Forelimb muscle (tissue), 1 donor: ENCODE results near the gene CCDC85C. TPM values are rescaled to one million over a fixed set of nuclear protein-coding genes. Genes with fewer than 3 reads are reported as not detected.

Source experiments
- DNase-seq: peaks from one replicate; pipeline ENCODE4 v3.0.0-alpha.2; 2013; ENCODE audit warnings: low read depth
- polyA plus RNA-seq: library from polyadenylated mRNA; unstranded; fragments of 120-200 nt; gene quantifications from one replicate; pipeline ENCODE4 v1.2.1, GENCODE V29; 2013; ENCODE audit not compliant: insufficient read length

Gene CCDC85C
- polyA plus RNA-seq, 1 donor: 3.9 TPM

DNA sequence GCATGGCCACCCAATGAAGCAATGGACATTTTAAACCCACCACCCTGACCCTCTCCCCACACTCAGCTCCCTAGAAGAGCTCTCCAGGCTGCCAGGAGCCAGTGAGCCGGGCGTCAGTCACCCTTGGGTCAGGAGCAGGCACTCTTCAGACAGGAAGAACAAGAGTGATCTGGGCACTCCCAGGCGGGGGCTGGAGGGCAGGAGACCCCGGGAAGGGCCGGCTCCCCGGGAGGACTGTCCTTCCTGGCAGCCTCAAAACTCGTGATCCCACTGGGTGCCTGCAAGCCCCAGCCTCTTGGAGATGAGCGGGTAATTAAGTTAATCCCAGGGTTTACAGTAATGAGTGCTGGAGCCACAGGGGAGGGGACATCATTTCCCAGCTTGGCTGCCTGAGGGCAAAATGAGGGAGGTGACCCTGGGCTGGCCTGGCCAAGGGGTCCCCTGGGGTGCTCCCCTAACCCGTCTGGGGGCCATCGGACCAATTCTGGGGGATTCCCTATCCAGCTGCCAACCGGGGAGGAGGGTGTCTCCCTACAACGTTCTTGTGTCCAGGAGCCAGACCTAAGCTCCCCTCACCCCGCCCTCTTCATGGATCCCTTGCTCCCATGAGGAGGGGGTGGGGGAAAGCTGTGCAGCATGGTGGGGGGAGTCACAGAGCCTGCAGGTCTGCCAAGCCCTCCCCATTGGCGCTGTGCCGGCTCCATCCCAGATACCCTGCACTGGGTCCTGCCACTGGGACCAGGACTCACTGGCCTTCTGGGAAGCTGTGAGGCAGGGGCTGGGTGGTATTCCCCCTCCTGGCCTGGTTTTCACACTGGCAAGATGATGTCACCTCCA, 63.6 kb downstream of the CCDC85C start:
- DNase-seq: no peak

DNA sequence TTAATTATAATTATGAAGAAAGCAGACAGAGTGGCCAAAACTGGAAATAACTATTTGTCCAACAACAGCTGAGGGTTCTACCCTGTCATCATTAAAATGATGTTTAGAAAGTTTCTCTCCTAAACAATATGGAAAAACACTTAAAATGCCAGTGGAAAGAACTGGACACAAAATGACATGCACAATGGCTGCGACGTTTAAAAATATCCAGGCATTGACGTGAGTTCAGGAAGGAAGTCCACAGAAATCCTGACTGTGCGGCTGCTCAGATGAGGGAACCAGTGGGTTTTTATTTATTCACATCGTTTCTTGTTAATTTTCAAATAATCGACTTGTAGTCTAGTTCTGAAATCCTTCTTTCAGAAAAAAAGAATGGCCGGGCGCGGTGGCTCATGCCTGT, 64.5 kb downstream of the CCDC85C start:
- peak; percentile 24 for DNase-seq

- no peak for DNase-seq
Measured at GRCh38 chr14:99538733-99539132, 65.3 kb downstream of the CCDC85C start.

GRCh38 chr14:99538275-99538674, 65.7 kb downstream of the CCDC85C start:
- DNase-seq: no peak

GRCh38 chr14:99537399-99537798, 66.6 kb downstream of the CCDC85C start:
- no peak for DNase-seq

DNA sequence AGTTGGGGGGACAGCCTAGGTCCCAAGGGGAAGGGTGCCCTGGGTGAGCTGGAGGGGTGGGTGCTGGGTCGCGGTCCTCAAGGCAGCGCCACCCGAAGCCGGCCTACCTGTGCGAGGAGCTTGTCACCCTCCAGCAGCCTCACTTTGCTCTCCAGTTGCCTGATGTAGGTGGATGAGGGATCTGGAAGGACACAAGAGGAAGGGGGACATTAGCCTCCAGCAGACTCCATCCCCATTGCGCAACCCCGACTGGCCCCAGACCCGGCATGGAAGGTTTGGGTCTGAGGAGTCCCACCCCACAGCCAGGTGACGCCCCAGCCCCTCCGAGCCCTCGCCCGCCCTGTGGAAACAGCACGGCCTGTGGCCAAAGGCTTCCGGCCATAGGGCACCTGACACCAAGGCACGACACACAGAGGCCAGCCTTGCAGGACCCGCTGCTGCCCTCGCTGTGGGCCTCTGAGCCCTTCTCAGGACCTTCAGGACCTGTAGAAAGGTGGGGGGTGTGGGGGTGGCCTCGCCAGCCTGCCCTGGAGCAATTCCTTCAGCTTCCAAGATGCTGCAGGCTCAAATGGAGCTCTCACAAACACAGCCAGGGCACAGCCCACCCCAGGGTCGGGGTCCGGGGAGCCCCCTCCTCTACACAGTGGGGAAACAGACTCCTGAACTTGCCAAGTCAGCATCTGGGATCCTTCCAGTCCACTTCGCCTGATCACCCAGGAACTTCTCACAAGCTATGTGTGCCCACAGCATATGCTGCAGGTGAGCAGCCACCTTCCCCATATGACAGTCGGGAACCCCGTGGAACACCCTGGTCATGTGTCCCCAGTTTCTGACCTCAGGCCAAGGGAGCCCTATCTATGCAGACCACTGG, 67.9 kb downstream of the CCDC85C start:
- no peak for DNase-seq

GRCh38 chr14:99535448-99535847, 68.6 kb downstream of the CCDC85C start:
- DNase-seq: no peak

GRCh38 chr14:99534863-99535262, 69.1 kb downstream of the CCDC85C start:
- DNase-seq: no peak

GRCh38 chr14:99534333-99534732, 69.7 kb downstream of the CCDC85C start:
- DNase-seq: no peak

DNA sequence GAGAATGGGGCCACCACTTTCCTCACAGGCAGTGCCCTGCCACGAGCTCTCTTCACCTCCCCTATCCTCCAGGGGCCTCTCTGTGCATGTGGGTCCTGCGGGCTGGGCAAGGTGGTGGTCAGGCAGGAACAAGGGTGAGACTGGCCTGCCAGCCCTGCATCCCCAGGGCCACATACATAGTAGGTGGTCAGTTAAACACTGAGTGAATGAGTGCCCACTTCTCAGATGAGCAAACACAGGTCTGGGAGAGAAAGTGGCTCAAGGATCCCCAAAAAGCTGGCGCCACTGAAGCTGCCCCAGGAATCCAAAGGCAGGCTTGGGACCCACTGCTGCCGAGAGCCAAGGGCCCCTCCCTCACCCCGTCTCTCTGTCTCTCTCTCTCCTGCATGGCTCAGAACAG, 71.7 kb downstream of the CCDC85C start:
- DNase-seq: no peak

- no peak for DNase-seq
Measured at GRCh38 chr14:99531251-99532096, 72.5 kb downstream of the CCDC85C start.

GRCh38 chr14:99530407-99531155, 73.4 kb downstream of the CCDC85C start:
- DNase-seq: no peak

DNA sequence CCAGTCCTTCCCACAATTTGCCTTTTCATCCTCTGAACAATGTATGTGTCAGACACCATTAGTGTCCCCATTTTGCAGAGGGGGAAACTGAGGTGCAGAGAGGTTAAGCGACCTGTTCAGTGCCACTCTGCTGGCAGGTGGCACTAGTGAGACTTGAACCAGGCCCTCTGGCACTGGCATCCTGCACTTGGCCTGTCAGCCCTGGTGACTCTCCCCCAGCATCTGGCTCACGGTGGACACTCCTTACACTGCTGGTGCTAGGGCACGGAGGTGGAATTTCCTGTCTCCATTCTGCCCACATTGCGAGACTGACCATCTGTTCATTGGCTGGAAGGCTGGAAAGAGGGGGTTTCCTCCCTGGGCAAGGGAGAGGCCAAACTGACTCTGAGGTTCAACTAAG, 74.1 kb downstream of the CCDC85C start:
- DNase-seq: no peak

GRCh38 chr14:99527427-99528076, 76.5 kb downstream of the CCDC85C start:
- DNase-seq: no peak

DNA sequence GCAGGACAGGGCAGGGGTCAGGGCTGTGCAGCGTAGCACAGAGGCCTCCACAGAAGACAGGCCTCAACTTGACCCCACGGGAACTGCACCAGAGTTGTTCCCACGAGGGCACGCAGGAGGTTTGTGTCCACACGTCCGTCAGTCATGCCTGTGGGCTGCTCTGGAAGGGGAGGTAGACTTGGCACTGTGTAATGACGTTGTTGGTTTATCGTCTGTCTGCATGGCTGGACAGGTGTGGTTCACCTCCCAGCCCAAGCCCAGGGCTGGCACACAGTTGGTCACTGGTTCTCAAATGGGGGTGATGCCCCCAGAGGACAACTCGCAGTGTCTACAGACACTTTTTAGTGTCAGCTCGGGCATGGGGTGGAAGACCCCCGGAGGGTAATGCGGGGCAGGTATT, 77.0 kb downstream of the CCDC85C start:
- no peak for DNase-seq

DNA sequence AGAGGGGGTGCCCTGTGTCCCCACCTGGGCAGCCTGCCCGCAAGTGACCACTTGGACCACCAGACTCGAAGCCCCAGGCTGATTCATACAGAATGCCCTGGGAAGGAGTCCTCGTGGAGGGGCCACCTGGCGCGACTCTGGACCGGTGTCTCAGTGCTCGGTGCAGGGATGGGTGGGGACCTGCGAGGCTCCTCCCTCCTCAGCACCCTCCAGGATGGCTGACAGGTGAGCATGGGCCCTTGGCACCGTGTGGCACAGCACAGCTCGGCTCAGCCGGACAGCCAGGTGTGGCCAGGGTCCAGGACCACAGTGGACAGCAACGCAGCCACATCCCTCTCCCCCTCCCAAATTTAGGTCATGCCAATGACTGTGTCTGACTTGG, 78.3 kb downstream of the CCDC85C start:
- DNase-seq: no peak

DNA sequence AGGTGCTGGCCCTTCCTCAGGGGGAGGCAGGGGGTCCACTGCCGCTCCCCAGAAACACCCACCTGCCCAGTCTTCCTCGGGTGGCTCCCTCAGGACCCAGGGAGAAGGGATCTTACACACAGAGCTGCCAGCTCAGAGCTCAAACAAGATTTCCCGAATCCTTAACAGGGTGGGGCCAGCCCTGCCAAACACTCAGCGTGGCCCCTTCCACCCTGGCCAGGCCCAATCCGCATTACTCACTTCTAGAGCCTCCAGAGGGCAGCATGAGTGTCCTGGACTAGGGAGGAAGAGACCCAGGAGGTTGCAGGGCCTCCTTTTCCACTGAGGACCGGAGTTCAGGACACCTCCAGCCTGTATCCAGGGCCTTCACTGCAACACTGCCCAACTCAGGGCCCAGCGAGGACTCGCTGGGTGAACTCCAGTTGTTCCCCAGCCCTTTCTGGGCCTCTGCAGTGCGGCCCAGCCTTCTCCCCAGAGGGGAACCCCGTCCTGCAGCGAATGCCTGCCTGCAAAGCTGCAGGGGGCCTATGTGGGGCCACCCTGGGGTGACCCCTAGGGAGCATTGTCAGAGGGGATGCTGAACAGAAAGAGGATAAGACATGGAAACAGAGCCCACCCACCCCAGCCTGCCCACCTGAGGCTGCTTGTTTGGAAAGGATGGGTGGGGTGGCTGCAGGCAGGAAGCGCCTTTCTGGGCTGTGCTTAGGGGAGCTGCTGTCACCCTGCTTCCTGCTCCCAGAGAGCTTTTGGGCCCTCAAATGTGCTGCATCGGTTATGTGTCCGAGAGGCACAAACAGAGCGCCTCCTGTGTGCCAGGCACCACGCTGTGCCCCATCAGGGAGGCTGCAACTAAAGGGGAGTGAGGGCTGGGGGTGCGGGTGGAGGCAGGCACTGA, 79.0 kb downstream of the CCDC85C start:
- no peak for DNase-seq

- DNase-seq: no peak
Measured at GRCh38 chr14:99524091-99524661, 79.8 kb downstream of the CCDC85C start.

- DNase-seq: no peak
Measured at GRCh38 chr14:99523704-99524055, 80.3 kb downstream of the CCDC85C start.
